Cortex of kidney (tissue), 1 donor: ENCODE results near the gene NAPEPLD.
"Not testable (repeated sequence)": the region's sequence is repeated elsewhere in the genome, so short reads cannot be mapped to it uniquely, and the experiment has no call there.

Source experiments
- DNase-seq: peaks from one replicate; lab custom pipeline; 2025; lab: John Stamatoyannopoulos, UW

The NAPEPLD gene

DNA sequence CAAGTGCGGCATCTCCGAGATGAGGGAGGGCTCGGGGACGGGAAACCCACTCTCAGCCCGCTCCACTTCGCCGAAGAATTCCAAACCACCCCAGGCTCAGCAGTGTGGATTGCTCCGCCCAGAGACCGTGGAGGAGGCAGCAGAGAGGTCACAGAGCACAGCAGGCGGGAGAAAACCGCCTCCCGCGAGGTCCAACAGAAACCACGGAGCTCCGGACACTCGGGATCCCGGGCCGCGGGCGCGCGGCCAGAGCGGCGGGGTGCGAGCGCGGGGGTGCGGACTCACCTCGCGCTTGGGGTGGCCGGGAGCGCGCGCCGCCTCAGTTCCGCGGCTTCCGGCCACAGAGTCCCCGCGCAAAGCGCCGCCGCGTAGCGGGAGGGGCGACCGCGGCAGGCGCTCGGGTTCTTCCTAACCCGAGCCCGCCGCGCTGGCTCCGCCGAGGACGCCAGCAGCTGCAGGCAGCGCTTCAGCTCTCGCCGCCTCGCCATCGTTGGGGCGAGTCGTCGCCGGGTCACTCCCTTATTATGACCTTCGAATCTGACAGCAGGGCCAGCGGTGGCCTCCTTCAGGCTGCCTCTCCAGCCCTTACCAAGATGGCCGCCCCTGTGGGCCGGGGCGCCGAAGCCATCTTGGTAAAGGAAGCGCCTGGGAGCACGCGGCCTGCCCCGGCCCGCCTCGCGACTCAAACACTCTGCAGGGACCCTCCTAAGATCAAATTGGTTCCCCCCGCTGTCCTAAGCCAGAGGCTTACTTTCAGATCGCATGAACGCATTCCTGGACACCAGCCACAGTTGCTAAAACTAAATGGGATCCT lies at the start of gene NAPEPLD:
TSS of gene NAPEPLD (minus strand) at position 106 of the 814 bp plus-strand sequence. CDS start 20,323 bp downstream, outside the sequence.
- peak; percentile 31 for DNase-seq

GRCh38 chr7:103198079-103198478 lies 49.2 kb upstream of the NAPEPLD start:
- DNase-seq, result not testable (repeated sequence)

- not testable (repeated sequence) for DNase-seq
Observed at GRCh38 chr7:103195364-103195763, 46.5 kb upstream of the NAPEPLD start.

DNA sequence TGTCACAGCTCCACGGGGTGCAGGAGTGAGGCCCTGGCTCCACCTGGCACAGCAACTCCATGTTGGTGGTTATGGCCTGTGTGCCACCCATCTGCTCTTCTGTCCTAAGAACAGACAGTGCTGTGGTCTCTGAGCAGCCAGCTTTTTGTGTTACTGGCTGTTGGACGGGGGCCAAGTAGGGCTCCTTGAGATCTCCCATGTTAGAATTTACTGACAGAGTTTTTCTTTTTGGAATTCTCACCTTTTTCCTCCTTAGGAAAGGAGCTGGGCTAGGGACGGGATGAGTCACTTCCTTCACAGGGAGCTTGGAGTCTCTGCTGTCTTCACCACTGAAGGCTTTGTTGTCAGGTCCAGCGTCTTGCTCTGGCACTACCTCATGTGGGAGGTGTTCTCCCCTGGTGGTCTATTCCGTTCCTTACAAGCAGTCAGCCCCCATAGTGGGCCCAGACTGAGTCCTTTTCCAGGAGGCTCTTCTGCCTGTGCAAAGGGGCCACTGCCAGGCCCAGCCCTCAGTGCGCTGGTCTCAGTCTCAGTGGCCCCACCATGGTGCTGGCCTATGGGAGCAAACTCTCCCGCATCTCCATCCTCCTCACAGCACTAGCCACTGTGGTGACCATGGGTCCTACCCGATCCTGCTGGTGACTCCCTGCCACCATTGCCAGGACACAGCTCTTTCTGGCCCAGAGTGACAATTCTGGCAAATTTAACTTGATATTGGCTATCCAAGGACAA lies 23.7 kb upstream of the NAPEPLD start:
- not testable (repeated sequence) for DNase-seq

DNA sequence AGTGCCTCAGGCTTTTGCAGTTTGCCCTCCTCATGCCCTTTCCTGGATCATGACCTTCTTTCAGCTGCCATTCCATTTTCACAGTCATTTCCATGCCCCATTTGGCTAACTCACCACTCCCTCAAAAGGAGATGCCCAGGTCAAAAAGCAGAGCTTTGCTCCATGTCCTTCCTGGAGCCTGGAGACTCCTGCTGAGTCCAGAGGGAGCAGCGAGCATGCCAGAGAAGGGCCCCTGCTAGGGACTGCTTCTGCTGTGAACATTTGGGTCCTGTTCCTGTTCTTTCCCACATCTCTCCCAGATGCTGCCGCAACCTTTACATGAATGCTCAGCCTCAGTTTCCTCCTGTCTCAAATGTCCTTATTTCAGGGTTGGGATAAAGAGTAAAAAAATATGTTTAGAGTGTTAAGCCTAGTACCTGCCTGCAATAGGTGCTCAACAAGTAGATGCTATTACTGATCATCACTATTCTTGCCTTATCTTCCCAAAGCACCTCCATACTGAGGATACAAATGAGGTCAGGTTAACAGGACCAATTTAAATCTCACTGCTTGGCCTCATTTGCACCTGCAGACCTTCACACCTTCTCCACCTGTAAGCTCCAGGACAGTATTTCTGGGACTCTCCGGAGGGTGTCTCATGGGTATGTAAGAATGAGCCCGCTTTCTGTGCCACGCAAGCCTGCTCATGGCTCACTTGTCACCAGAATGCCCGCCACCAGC lies 23.0 kb upstream of the NAPEPLD start:
- DNase-seq, result not testable (repeated sequence)

- DNase-seq, result not testable (repeated sequence)
Observed at GRCh38 chr7:103166921-103167544, 18.1 kb upstream of the NAPEPLD start.

GRCh38 chr7:103163087-103163825 lies 14.4 kb upstream of the NAPEPLD start:
- not testable (repeated sequence) for DNase-seq

- DNase-seq, result not testable (repeated sequence)
Observed at GRCh38 chr7:103162641-103163040, 13.7 kb upstream of the NAPEPLD start.

- not testable (repeated sequence) for DNase-seq
Observed at GRCh38 chr7:103161998-103162616, 13.2 kb upstream of the NAPEPLD start.

GRCh38 chr7:103159072-103159471 lies 10.2 kb upstream of the NAPEPLD start:
- not testable (repeated sequence) for DNase-seq

DNA sequence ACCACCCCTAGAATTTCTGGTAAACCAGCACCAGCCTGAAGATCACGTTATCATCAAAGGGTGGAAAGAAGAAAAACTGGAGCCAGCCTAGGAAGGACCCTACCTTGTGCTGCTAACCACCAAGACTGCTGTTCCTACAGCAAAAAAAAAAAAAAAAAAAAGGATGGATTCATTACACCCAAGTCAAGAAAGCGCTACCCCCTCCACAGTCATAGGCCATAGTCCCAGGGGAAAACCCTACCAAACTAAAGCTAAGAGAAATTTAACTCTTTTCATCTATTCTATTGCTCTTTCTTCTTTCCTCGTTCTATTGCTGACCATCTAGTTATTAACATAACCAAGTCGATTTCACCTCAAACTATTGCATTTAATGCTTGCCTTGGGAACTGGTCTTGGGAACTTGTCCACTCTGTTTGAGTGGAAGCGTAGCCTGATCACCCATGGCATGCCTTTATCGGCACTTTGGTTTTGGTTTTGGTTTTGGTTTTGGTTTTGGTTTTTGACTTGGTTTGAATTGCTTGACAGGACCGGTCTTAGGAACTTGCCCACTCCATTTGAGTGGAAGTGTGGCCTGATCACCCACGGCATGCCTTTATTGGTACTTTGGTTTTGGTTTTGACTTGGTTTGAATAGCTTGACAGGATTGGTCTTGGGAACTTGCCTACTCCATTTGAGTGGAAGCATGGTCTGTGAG lies 6.6 kb upstream of the NAPEPLD start:
- not testable (repeated sequence) for DNase-seq

GRCh38 chr7:103154042-103154441 lies 5.1 kb upstream of the NAPEPLD start:
- DNase-seq, result no peak

DNA sequence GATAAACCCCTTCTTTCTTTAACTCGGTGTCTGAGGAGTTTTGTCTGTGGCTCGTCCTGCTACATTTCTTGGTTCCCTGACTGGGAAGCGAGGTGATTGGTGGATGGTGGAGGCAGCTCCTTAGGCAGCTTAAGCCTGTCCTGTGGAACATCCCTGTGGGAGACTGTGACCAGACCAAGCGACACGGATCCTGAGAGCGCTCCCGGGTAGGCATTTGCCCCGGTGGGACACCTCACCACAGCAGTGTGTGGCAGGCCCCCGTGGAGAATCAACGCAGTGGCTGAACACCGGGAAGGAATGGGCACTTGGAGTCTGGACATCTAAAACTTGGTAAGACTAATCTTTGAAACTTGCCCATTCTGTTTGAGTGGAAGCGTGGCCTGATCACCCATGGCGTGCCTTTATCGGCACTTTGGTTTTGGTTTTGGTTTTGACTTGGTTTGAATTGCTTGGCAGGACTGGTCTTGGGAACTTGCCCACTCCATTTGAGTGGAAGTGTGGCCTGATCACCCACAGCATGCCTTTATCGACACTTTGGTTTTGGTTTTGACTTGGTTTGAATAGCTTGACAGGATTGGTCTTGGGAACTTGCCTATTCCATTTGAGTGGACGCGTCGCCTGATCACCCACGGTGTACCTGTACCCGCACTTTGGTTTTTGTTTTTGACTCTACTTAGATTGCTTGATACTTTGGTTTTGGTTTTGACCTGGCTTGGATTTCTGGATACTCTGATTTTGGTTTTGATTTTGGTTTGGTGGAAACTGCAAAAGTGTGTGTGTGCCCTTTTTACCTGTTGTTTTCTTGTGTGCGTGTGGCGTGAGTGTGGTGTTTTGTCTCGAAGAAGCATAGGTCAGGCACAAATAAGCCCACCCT lies 4.1 kb upstream of the NAPEPLD start:
- DNase-seq, result not testable (repeated sequence)

DNA sequence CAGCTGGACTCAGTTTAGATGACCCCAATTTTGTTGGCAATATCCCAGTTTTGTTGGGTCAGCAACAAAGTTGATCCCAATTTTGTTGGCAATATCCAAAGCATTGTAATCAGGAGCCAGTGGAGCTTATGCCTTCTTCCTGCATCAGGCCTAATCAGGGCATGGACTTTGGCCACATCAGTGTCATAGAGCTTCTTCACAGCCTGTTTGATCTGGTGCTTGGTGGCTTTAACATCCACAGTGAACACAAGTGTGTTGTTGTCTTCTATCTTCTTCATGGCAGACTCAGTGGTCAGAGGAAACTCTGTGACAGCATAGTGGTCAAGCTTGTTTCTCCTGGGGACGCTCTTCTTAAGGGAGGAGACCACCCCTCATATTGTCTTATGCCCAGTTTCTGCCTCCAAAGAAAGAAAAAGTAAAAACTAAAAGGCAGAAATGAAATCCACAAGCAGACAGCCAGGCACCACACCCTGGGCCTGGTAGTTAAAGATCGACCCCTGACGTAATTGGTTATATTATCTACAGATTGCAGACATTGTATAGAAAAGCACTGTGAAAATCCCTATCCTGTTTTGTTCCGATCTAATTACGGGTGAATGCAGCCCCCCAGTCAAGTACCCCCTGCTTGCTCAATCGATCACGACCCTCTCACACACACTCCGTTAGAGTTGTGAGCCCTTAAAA lies 3.2 kb upstream of the NAPEPLD start:
- not testable (repeated sequence) for DNase-seq

DNA sequence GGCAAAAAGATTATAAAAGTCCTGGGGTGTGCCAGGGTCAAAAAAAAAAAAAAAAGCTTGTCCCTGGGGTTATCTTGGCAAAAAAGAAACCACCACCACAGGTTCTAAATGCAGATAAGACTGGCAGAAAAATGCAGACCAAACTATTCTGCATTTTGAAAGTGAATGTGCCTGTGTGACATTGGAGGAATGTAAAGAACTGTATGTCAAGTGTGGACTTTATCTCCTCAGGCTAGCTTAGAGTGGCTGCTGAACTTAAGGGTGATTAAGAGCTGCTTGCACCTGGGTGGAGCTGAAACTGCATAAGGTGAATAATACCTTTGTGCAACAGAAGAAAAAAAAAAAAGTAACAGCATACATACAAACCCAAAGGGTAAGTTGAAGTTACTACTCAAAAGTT lies 1.3 kb upstream of the NAPEPLD start:
- DNase-seq, result no peak

DNA sequence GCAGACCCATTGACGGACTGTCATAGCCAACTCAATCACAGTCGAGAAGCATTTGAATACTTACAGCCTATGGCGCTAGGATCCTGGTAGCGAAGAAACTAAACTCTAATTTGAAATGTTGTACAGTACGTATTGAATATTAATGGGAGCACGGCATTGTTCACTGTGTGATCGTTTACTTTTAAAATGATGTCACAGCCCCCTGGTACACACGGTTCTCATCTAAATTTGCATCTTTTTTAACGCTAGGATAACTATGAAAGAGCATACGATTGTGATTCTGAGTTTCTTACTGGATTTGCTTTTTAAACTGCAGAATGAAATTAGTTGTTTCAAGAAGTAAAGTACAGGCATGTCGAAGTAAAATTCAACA lies 895 bp upstream of the NAPEPLD start:
- no peak for DNase-seq

GRCh38 chr7:103148131-103148993 lies 537 bp downstream of the NAPEPLD start:
- no peak for DNase-seq

GRCh38 chr7:103144754-103145153 lies 4.1 kb downstream of the NAPEPLD start:
- DNase-seq, result not testable (repeated sequence)
